ENCODE results near the gene PHF12.
"Not testable (repeated sequence)": the region's sequence is repeated elsewhere in the genome, so short reads cannot be mapped to it uniquely, and the experiment has no call there.

DNA sequence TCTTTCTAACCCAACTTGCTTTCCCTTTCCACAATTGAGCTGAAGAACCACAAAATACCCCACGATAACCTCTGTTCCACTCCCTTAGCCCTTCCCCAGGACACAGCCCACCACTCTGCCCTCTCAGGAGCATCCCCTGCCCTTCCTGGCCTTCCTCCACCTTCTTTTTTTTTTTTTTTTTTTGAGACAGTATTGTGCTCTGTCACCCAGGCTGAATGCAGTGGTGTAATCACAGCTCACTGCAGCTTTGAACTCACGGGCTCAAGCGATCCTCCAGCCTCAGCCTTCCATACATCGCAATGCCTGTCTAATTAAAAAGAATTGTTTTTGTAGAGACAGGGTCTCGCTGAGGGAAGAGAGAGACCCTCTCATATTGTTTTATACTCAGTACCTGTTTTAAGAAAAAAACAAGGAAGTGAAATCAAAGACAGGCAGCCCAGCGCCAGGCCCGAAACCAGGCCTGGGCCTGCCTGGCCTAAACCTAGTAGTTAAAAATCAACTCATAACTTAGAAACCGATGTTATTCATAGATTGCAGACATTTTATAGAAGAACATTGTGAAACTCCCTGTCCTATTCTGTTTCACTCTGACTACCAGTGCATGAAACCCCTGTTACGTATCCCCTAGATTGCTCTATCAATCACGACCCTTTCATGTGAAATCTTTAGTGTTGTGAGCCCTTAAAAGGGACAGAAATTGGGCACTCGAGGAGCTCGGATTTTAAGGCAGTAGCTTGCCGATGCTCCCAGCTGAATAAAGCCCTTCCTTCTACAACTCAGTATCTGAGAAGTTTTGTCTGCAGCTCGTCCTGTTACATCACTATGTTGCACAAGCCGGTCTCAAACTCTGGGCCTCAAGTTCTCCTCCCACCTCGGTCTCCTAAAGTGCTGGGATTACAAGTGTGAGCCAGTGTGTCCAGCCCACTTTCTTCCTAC is 57.8 kb downstream of the PHF12 start:
- TF ChIP-seq ELF4 (IDR thresholded peaks at IDR 0.05); FOXM1 (IDR thresholded peaks at IDR 0.05; ENCODE audit: borderline replicate concordance); SUZ12 (IDR thresholded peaks at IDR 0.05); SP1 (IDR thresholded peaks at IDR 0.05): not testable (repeated sequence)
